NCI-H146 (cell line): Measurements from ENCODE around the gene ZBTB8OS.

Source experiments
- DNase-seq: peaks from one replicate; lab custom pipeline; 2025; lab: John Stamatoyannopoulos, UW

ZBTB8OS gene

GRCh38 chr1:32611859-32612188, 38.5 kb downstream of the ZBTB8OS start:
- no peak for DNase-seq

DNA sequence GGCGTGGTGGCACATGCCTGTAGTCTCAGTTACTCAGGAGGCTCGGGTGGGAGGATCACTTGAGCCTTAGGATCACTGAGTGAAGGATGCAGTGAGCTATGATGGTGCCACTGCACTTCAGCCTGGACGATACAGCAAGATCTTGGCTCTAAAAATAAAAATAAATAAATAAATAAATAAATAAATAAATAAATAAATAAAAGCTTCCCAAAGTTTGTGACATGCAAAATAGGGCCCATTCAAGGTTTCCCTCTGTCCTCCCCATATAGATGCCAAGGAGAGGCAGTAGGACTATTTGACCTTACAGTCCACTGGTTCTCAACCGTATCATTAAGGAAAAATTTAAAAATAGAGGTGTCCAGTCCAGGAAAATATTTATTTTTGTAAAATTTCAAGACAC, 41.2 kb downstream of the ZBTB8OS start:
- no peak for DNase-seq

GRCh38 chr1:32606565-32607371, 43.6 kb downstream of the ZBTB8OS start:
- no peak for DNase-seq

- no peak for DNase-seq
Observed at GRCh38 chr1:32605711-32606424, 44.5 kb downstream of the ZBTB8OS start.

DNA sequence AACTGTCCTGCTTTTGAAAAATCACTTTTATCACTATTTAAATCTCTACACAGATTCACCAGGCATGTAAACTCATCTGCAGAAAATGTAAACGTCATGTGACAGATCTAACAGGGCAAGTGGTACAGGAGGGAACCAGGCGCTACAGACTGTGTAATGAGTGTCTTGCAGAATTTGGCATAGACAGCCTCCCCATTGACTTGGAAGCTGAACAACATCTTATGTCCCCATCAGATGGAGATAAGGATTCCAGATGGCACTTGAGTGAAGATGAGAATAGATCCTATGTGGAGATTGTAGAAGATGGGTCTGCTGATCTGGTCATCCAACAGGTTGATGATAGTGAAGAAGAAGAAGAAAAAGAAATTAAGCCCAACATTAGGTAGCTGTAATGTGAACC, 50.3 kb downstream of the ZBTB8OS start:
- DNase-seq = no peak

DNA sequence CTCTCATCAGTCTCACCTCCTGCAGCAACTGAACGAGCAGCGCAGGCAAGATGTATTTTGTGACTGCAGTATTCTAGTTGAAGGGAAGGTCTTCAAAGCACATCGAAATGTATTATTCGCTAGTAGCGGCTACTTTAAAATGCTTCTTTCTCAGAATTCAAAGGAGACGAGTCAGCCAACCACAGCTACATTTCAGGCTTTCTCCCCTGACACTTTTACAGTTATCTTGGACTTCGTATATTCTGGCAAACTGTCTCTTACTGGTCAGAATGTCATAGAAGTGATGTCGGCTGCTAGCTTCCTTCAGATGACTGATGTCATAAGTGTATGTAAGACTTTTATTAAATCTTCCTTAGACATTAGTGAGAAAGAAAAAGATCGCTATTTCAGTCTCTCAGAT, 57.4 kb downstream of the ZBTB8OS start:
- no peak for DNase-seq

- DNase-seq = no peak
Observed at GRCh38 chr1:32580348-32581017, 69.9 kb downstream of the ZBTB8OS start.
